MM.1S (cell line): Measurements from ENCODE around the gene TECPR2.

ENCODE experiments used
- DNase-seq: peaks from one replicate; pipeline ENCODE4 v3.0.0-alpha.2; 2015
- H2AFZ ChIP-seq: fragments of 300-600 bp; sonication (generic); 2 replicates; pipeline ENCODE4 v1.6.0; 2016; ENCODE audit warnings: antibody characterized with exemption, low read length
- H3F3A ChIP-seq: fragments of 300-600 bp; sonication (generic); 2 replicates; pipeline ENCODE4 v1.6.1; 2016; ENCODE audit warnings: mild to moderate bottlenecking, antibody characterized with exemption, low read length, moderate library complexity, mixed read lengths; ENCODE audit not compliant: insufficient read depth
- H3K27ac ChIP-seq: fragments of 300-600 bp; sonication (generic); 2 replicates; pipeline ENCODE4 v1.5.1; 2016; ENCODE audit warnings: mild to moderate bottlenecking, low read length
- H3K27me3 ChIP-seq: fragments of 300-600 bp; sonication (generic); replicated peaks from 2 replicates; pipeline ENCODE4 v1.6.0; 2016; ENCODE audit warnings: low read length; ENCODE audit not compliant: insufficient read depth
- H3K36me3 ChIP-seq: fragments of 300-600 bp; sonication (generic); replicated peaks from 2 replicates; pipeline ENCODE4 v1.6.1; 2016; ENCODE audit warnings: mild to moderate bottlenecking, low read length, mixed read lengths; ENCODE audit not compliant: insufficient read depth
- H3K4me1 ChIP-seq: fragments of 300-600 bp; sonication (generic); 2 replicates; pipeline ENCODE4 v1.6.1; 2016; ENCODE audit warnings: low read length, mixed read lengths
- H3K4me2 ChIP-seq: fragments of 300-600 bp; sonication (generic); 2 replicates; pipeline ENCODE4 v1.6.0; 2016; ENCODE audit warnings: low read depth, low read length
- H3K4me3 ChIP-seq: fragments of 300-600 bp; sonication (generic); 2 replicates; pipeline ENCODE4 v1.5.1; 2016; ENCODE audit warnings: low read length, mixed read lengths
- H3K79me2 ChIP-seq: fragments of 300-600 bp; sonication (generic); 2 replicates; pipeline ENCODE4 v1.6.1; 2016; ENCODE audit warnings: mixed run types, low read length, mixed read lengths
- H3K9ac ChIP-seq: fragments of 300-600 bp; sonication (generic); 2 replicates; pipeline ENCODE4 v1.6.1; 2016; ENCODE audit warnings: low read length, mixed read lengths
- H3K9me2 ChIP-seq: fragments of 300-600 bp; sonication (generic); replicated peaks from 2 replicates; pipeline ENCODE4 v1.6.1; 2016; ENCODE audit warnings: mild to moderate bottlenecking, low read length, mixed read lengths; ENCODE audit not compliant: insufficient read depth
- H3K9me3 ChIP-seq: fragments of 300-600 bp; sonication (generic); replicated peaks from 2 replicates; pipeline ENCODE4 v1.6.1; 2016; ENCODE audit warnings: mild to moderate bottlenecking, low read length, mixed read lengths; ENCODE audit not compliant: insufficient read depth
- H4K20me1 ChIP-seq: fragments of 300-600 bp; sonication (generic); 2 replicates; pipeline ENCODE4 v1.6.1; 2016; ENCODE audit warnings: mild to moderate bottlenecking, low read length, moderate library complexity, mixed read lengths; ENCODE audit not compliant: insufficient read depth
- CTCF ChIP-seq: fragments of 300-600 bp; sonication (generic); IDR thresholded peaks from 2 replicates; pipeline ENCODE4 v1.5.1; 2016; ENCODE audit warnings: antibody characterized with exemption, low read length, mixed read lengths
- EZH2 ChIP-seq: fragments of 300-600 bp; sonication (generic); optimal IDR thresholded peaks from 2 replicates; pipeline ENCODE3; 2017; ENCODE audit warnings: low read depth, mild to moderate bottlenecking, antibody characterized with exemption, low read length, mixed read lengths
- EZH2phosphoT487 ChIP-seq: fragments of 300-600 bp; sonication (generic); IDR thresholded peaks from 2 replicates; pipeline ENCODE4 v1.6.1; 2018; ENCODE audit warnings: antibody characterized with exemption, low read length

The TECPR2 gene

GRCh38 chr14:102373110-102373509 is 10.4 kb downstream of the TECPR2 start:
- Histone ChIP-seq H3F3A (no peaks in the 10 kb centered on the region), H3K9me3 (no peaks in the 10 kb centered on the region), H2AFZ (no peak overlapping the region), H3K4me3 (no peak overlapping the region), H3K9me2 (no peaks in the 10 kb centered on the region), H3K36me3 (no peaks in the 10 kb centered on the region), H4K20me1 (no peaks in the 10 kb centered on the region), H3K9ac (no peak overlapping the region), H3K27ac (peak overlapping the region; percentile 37; the same call in 1 of the 2 replicates), H3K79me2 (no peaks in the 10 kb centered on the region), H3K4me2 (no peak overlapping the region), H3K27me3 (no peaks in the 10 kb centered on the region), H3K4me1 (no peaks in the 10 kb centered on the region)
- peak; percentile 27 for DNase-seq
- no peak for TF ChIP-seq EZH2phosphoT487
- no peak for TF ChIP-seq EZH2
- TF ChIP-seq CTCF = no peak

- Histone ChIP-seq H3K4me2 (no peak overlapping the region), H3K4me3 (no peak overlapping the region), H3K27ac (no peak overlapping the region), H3K79me2 (no peaks in the 10 kb centered on the region), H3F3A (no peaks in the 10 kb centered on the region), H3K9ac (no peak overlapping the region), H2AFZ (no peak overlapping the region), H3K9me2 (no peaks in the 10 kb centered on the region), H3K4me1 (no peaks in the 10 kb centered on the region), H3K9me3 (no peaks in the 10 kb centered on the region), H4K20me1 (no peaks in the 10 kb centered on the region), H3K36me3 (no peaks in the 10 kb centered on the region), H3K27me3 (no peaks in the 10 kb centered on the region)
- DNase-seq = no peak
- no peak for TF ChIP-seq EZH2phosphoT487
- TF ChIP-seq CTCF = no peak
- TF ChIP-seq EZH2 = no peak
Observed at GRCh38 chr14:102374264-102374663, 11.5 kb downstream of the TECPR2 start.

- Histone ChIP-seq H3K4me3 (no peak overlapping the region), H3K4me2 (no peak overlapping the region), H3K4me1 (no peaks in the 10 kb centered on the region), H3K9me3 (no peaks in the 10 kb centered on the region), H3K79me2 (no peaks in the 10 kb centered on the region), H3K9ac (no peak overlapping the region), H2AFZ (no peak overlapping the region), H4K20me1 (no peaks in the 10 kb centered on the region), H3F3A (no peaks in the 10 kb centered on the region), H3K36me3 (no peaks in the 10 kb centered on the region), H3K27me3 (no peaks in the 10 kb centered on the region), H3K27ac (no peak overlapping the region), H3K9me2 (no peaks in the 10 kb centered on the region)
- TF ChIP-seq EZH2phosphoT487 (no peak), CTCF (no peak), EZH2 (no peak)
- no peak for DNase-seq
Observed at GRCh38 chr14:102375119-102375518, 12.4 kb downstream of the TECPR2 start.
